H9 (cell line): ENCODE measurements around the gene IMPACT. TPM values are rescaled to one million over a fixed set of nuclear protein-coding genes. Genes with fewer than 3 reads are reported as not detected.
A peak's percentile ranks its signal among the peaks of the same experiment; 100 is the strongest.

Experiments
- DNase-seq: peaks from one replicate; pipeline ENCODE4 v3.0.0-alpha.2; 2017
- H2AFZ ChIP-seq: one replicate; pipeline ENCODE4 v1.6.1; 2013; ENCODE audit warnings: mild to moderate bottlenecking, low read length, control low read depth, moderate library complexity
- H2AK5ac ChIP-seq: 2 replicates; pipeline ENCODE4 v1.6.1; 2013; ENCODE audit warnings: low read length, control low read depth, mixed read lengths; ENCODE audit not compliant: insufficient read length
- H2BK120ac ChIP-seq: one replicate; pipeline ENCODE4 v1.6.1; 2013; ENCODE audit warnings: low read depth, mild to moderate bottlenecking, low read length, control low read depth, inconsistent platforms; ENCODE audit not compliant: poor library complexity, severe bottlenecking
- H2BK12ac ChIP-seq: 2 replicates; pipeline ENCODE4 v1.6.1; 2013; ENCODE audit warnings: low read length, control low read depth, mixed read lengths, low read depth; ENCODE audit not compliant: insufficient read length
- H2BK15ac ChIP-seq: 2 replicates; pipeline ENCODE4 v1.6.1; 2013; ENCODE audit warnings: low read depth, low read length, control low read depth
- H2BK20ac ChIP-seq: one replicate; pipeline ENCODE4 v1.6.1; 2013; ENCODE audit warnings: low read depth, mild to moderate bottlenecking, low read length, control low read depth, inconsistent platforms; ENCODE audit not compliant: poor library complexity, severe bottlenecking
- H2BK5ac ChIP-seq: 2 replicates; pipeline ENCODE4 v1.6.1; 2013; ENCODE audit warnings: low read length, control low read depth, mixed read lengths; ENCODE audit not compliant: insufficient read length
- H3K14ac ChIP-seq: 2 replicates; pipeline ENCODE4 v1.6.1; 2013; ENCODE audit warnings: low read length, control low read depth; ENCODE audit not compliant: insufficient read depth
- H3K18ac ChIP-seq: 2 replicates; pipeline ENCODE4 v1.6.1; 2013; ENCODE audit warnings: low read depth, mild to moderate bottlenecking, mixed read lengths, low read length, control low read depth; ENCODE audit not compliant: insufficient read length
- H3K23ac ChIP-seq: 2 replicates; pipeline ENCODE4 v1.6.1; 2013; ENCODE audit warnings: low read length, control low read depth, mixed read lengths, low read depth; ENCODE audit not compliant: insufficient read length
- H3K23me2 ChIP-seq: 2 replicates; pipeline ENCODE4 v1.6.1; 2013; ENCODE audit warnings: low read depth, mild to moderate bottlenecking, mixed read lengths, low read length, control low read depth; ENCODE audit not compliant: insufficient read length, poor library complexity, severe bottlenecking
- H3K27ac ChIP-seq: 2 replicates; pipeline ENCODE4 v1.5.1; 2013; ENCODE audit warnings: low read length, control low read depth, mixed read lengths, low read depth; ENCODE audit not compliant: insufficient read length
- H3K27me3 ChIP-seq: 2 replicates; pipeline ENCODE4 v1.6.1; 2013; ENCODE audit warnings: low read length, control low read depth, inconsistent platforms; ENCODE audit not compliant: insufficient read depth
- H3K4ac ChIP-seq: 2 replicates; pipeline ENCODE4 v1.6.1; 2013; ENCODE audit warnings: low read depth, mild to moderate bottlenecking, control low read depth, inconsistent platforms, low read length, moderate library complexity
- H3K4me1 ChIP-seq: 2 replicates; pipeline ENCODE4 v1.6.1; 2013; ENCODE audit warnings: low read length, control low read depth, inconsistent platforms; ENCODE audit not compliant: insufficient read depth
- H3K4me2 ChIP-seq: 2 replicates; pipeline ENCODE4 v1.6.1; 2013; ENCODE audit warnings: low read length, control low read depth, mixed read lengths; ENCODE audit not compliant: insufficient read length, insufficient read depth
- H3K56ac ChIP-seq: 2 replicates; pipeline ENCODE4 v1.6.1; 2013; ENCODE audit warnings: low read depth, mild to moderate bottlenecking, mixed read lengths, low read length, control low read depth; ENCODE audit not compliant: insufficient read length
- H3K79me1 ChIP-seq: 2 replicates; pipeline ENCODE4 v1.6.1; 2013; ENCODE audit warnings: low read depth, mild to moderate bottlenecking, moderate library complexity, low read length, control low read depth, inconsistent platforms; ENCODE audit not compliant: insufficient read depth, poor library complexity, severe bottlenecking
- H3K79me2 ChIP-seq: 2 replicates; pipeline ENCODE4 v1.6.1; 2013; ENCODE audit warnings: low read length, control low read depth, inconsistent platforms; ENCODE audit not compliant: insufficient read depth
- H3K9ac ChIP-seq: 2 replicates; pipeline ENCODE4 v1.6.1; 2013; ENCODE audit warnings: low read length, control low read depth, mixed read lengths; ENCODE audit not compliant: insufficient read length; ENCODE audit errors: extremely low read depth
- H3K9me3 ChIP-seq: one replicate; pipeline ENCODE4 v1.6.1; 2013; ENCODE audit warnings: low read depth, low read length, inconsistent platforms; ENCODE audit not compliant: control insufficient read depth
- H3T11ph ChIP-seq: one replicate; pipeline ENCODE4 v1.6.1; 2013; ENCODE audit warnings: mild to moderate bottlenecking, low read length, control low read depth, inconsistent platforms
- H4K20me1 ChIP-seq: one replicate; pipeline ENCODE4 v1.6.1; 2013; ENCODE audit not compliant: control insufficient read depth, insufficient read length, insufficient read depth
- H4K5ac ChIP-seq: 2 replicates; pipeline ENCODE4 v1.6.1; 2013; ENCODE audit warnings: low read depth, mild to moderate bottlenecking, mixed read lengths, low read length, control low read depth; ENCODE audit not compliant: insufficient read length
- H4K8ac ChIP-seq: replicated peaks from 2 replicates; pipeline ENCODE4 v1.6.1; 2013; ENCODE audit warnings: low read length, control low read depth, mixed read lengths, low read depth; ENCODE audit not compliant: insufficient read length
- H4K91ac ChIP-seq: 2 replicates; pipeline ENCODE4 v1.6.1; 2013; ENCODE audit warnings: low read depth, mild to moderate bottlenecking, moderate library complexity, mixed read lengths, low read length, control low read depth; ENCODE audit not compliant: insufficient read length
- H3K27ac Mint-ChIP-seq, 3 experiments: 2 replicates in 2 of 3; 3 replicates in 1 of 3; pipeline ENCODE4 v1.8.0; 2020 to 2021; ENCODE audit warnings: mixed read lengths in 3 of 3, mild to moderate bottlenecking in 1 of 3, moderate library complexity in 1 of 3
- H3K27me3 Mint-ChIP-seq: 2 replicates; pipeline ENCODE4 v1.8.0; 2021; ENCODE audit warnings: low read depth, mild to moderate bottlenecking, moderate library complexity, mixed read lengths
- H3K36me3 Mint-ChIP-seq, 3 experiments: 2 replicates in 2 of 3; 3 replicates in 1 of 3; pipeline ENCODE4 v1.8.0; 2020 to 2021; ENCODE audit warnings: low read depth in 3 of 3, mixed read lengths in 3 of 3; ENCODE audit not compliant: insufficient read depth in 1 of 3
- H3K4me1 Mint-ChIP-seq, 2 experiments: 2 replicates each; pipeline ENCODE4 v1.8.0; 2020; ENCODE audit warnings: mixed read lengths in 2 of 2
- H3K4me3 Mint-ChIP-seq, 2 experiments: 2 replicates in 1 of 2; 3 replicates in 1 of 2; pipeline ENCODE4 v1.8.0; 2020 to 2021; ENCODE audit warnings: mild to moderate bottlenecking in 2 of 2, mixed read lengths in 2 of 2, moderate library complexity in 1 of 2
- H3K9me3 Mint-ChIP-seq, 2 experiments: 2 replicates in 1 of 2; 3 replicates in 1 of 2; pipeline ENCODE4 v1.8.0; 2020; ENCODE audit warnings: mild to moderate bottlenecking in 2 of 2, mixed read lengths in 2 of 2, moderate library complexity in 1 of 2
- WGBS: extraction: QIAGEN DNeasy Blood & Tissue Kit; methylation state at CpG from one replicate; pipeline ENCODE4 v1.1.7; 2013; ENCODE audit warnings: missing lambda C conversion rate, low lambda C conversion rate, mixed read lengths; ENCODE audit not compliant: insufficient read length; ENCODE audit errors: extremely low coverage; 5-methylcytosine and 5-hydroxymethylcytosine counted together
- total RNA-seq: library from RNA; stranded (reverse); gene quantifications from 2 replicates; pipeline ENCODE4 v1.2.1, GENCODE V29; 2021
- TF ChIP-seq, protein P1 (sequence below): fragments of 200-600 bp; sonication (generic); conservative IDR thresholded peaks from 3 replicates; pipeline ENCODE4 v1.8.0; 2021; ENCODE audit warnings: antibody characterized with exemption, mild to moderate bottlenecking

Gene IMPACT
- total RNA-seq, 1 experiment from 2014 or later, result 41.9 TPM

DNA sequence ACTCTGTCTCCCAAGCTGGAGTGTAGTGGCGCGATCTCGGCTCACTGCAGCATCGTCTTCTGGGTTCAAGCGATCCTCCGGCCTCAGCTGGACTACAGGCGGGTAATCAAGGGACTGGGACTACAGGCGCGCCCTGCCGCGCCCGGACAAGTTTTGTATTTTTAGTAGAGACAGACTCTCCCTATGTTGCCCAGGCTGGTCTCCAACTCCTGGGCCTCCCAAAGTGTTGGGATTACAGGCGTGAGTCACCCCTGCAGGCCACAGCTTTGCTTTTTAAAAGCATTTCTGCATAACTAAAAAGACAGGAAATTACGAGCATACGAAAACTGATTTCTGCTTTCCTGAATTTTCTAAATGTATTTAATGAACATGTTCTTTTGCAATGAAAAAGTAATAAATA lies 27.9 kb upstream of the IMPACT start:
- Histone ChIP-seq H2BK12ac (no peak overlapping the region), H3K4me1 (peaks cover 2% of the 10 kb centered on the region; the same call in 1 of the 2 replicates), H2BK120ac (no peak overlapping the region), H2BK20ac (no peak overlapping the region), H3K27me3 (no peaks in the 10 kb centered on the region), H3K4me2 (peak overlapping the region; percentile 70), H3K27ac (no peak overlapping the region), H4K91ac (no peak overlapping the region), H2BK15ac (no peak overlapping the region), H3K4ac (no peak overlapping the region), H3T11ph (no peak overlapping the region), H3K79me2 (peaks cover 2% of the 10 kb centered on the region; the same call in 1 of the 2 replicates), H3K23ac (no peak overlapping the region), H4K20me1 (no peaks in the 10 kb centered on the region), H3K18ac (no peak overlapping the region), H4K5ac (no peak overlapping the region), H3K56ac (no peak overlapping the region), H4K8ac (no peak overlapping the region), H3K9me3 (no peaks in the 10 kb centered on the region), H3K79me1 (no peaks in the 10 kb centered on the region), H3K23me2 (peaks cover 5% of the 10 kb centered on the region), H2AFZ (no peak overlapping the region), H2AK5ac (no peak overlapping the region), H3K14ac (no peak overlapping the region), H2BK5ac (no peak overlapping the region), H3K9ac (no peak overlapping the region)
- TF ChIP-seq, protein P1, sequence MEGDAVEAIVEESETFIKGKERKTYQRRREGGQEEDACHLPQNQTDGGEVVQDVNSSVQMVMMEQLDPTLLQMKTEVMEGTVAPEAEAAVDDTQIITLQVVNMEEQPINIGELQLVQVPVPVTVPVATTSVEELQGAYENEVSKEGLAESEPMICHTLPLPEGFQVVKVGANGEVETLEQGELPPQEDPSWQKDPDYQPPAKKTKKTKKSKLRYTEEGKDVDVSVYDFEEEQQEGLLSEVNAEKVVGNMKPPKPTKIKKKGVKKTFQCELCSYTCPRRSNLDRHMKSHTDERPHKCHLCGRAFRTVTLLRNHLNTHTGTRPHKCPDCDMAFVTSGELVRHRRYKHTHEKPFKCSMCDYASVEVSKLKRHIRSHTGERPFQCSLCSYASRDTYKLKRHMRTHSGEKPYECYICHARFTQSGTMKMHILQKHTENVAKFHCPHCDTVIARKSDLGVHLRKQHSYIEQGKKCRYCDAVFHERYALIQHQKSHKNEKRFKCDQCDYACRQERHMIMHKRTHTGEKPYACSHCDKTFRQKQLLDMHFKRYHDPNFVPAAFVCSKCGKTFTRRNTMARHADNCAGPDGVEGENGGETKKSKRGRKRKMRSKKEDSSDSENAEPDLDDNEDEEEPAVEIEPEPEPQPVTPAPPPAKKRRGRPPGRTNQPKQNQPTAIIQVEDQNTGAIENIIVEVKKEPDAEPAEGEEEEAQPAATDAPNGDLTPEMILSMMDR, result no peak
- no CpG with 5 or more reads among the region's 15 CpGs for WGBS
- Mint-ChIP-seq H3K9me3 (no peaks in the 10 kb centered on the region), H3K27ac (peak overlapping the region; percentile 84 to 99 (median 98)), H3K4me3 (peak overlapping the region; percentile 83 to 91), H3K27me3 (no peaks in the 10 kb centered on the region), H3K36me3 (no peaks in the 10 kb centered on the region), H3K4me1 (peaks cover 58 to 59% of the 10 kb centered on the region in 2 experiments)
- peak; percentile 48 for DNase-seq
